ENCODE measurements around the gene SPC24. TPM values are rescaled to one million over a fixed set of nuclear protein-coding genes. Genes with fewer than 3 reads are reported as not detected.
"Not testable (repeated sequence)": the region's sequence is repeated elsewhere in the genome, so short reads cannot be mapped to it uniquely, and the experiment has no call there.

The SPC24 gene
- total and polyA plus RNA-seq, 2 donors (not counting 3 experiments of a cell fraction or from before 2014, with no cell fraction given): 19.8 to 70.0 TPM

DNA sequence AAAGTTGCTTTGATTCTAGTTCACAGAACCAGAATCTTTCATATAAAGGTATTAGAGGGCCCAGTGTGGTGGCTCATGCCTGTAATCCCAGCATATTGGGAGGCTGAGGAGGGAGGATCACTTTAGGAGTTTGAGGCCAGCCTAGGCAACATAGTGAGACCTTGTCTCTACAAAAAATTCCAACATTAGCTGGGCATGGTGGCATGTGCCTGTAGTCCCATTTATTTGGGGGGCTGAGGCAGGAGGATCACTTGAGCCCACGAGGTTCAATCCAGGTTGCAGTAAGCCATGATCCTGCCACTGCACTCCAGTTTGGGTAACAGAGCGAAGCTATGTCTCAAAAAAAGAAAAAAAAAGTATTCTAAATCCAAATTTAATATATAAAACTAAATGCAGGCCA is 57.3 kb downstream of the SPC24 start:
- POLR2A ChIA-PET: no interaction called here
- Histone ChIP-seq H3K27ac (ENCODE audit: insufficient read depth, low read depth, low read length) (no peak overlapping the region), H3K4me1 (ENCODE audit: control insufficient read depth, extremely low read depth, insufficient read depth, low read length) (peaks cover 44% of the 10 kb centered on the region), H2AFZ (ENCODE audit: low read depth, low read length) (no peak overlapping the region), H3K4me3 (replicated peaks in 1 of 3; ENCODE audit: insufficient read depth in 1 of 3, low read depth in 1 of 3, low read length in 3 of 3) (no peak overlapping the region), H3K9me3 (replicated peaks; ENCODE audit: control insufficient read depth, insufficient read depth, low read length) (no peaks in the 10 kb centered on the region), H3K9me1 (replicated peaks; ENCODE audit: control insufficient read depth, extremely low read depth, insufficient read depth, low read length) (no peaks in the 10 kb centered on the region), H3K27me3 (ENCODE audit: control insufficient read depth in 2 of 2, insufficient read depth in 2 of 2, low read length in 2 of 2) (no peaks in the 10 kb centered on the region), H3K79me2 (ENCODE audit: control insufficient read depth, insufficient read depth, low read length) (peaks cover 87% of the 10 kb centered on the region), H3K9ac (replicated peaks; ENCODE audit: extremely low read depth, insufficient read depth, low read length) (no peak overlapping the region), H3K36me3 (ENCODE audit: control insufficient read depth in 2 of 2, extremely low read depth in 1 of 2, insufficient read depth in 2 of 2, low read length in 2 of 2) (peaks cover 4 to 12% of the 10 kb centered on the region in 2 experiments), H4K20me1 (replicated peaks; ENCODE audit: control insufficient read depth, extremely low read depth, insufficient read depth, low read length) (peaks cover 5% of the 10 kb centered on the region), H3K4me2 (ENCODE audit: insufficient read depth, low read length) (no peak overlapping the region)
- TF ChIP-seq, protein P1, sequence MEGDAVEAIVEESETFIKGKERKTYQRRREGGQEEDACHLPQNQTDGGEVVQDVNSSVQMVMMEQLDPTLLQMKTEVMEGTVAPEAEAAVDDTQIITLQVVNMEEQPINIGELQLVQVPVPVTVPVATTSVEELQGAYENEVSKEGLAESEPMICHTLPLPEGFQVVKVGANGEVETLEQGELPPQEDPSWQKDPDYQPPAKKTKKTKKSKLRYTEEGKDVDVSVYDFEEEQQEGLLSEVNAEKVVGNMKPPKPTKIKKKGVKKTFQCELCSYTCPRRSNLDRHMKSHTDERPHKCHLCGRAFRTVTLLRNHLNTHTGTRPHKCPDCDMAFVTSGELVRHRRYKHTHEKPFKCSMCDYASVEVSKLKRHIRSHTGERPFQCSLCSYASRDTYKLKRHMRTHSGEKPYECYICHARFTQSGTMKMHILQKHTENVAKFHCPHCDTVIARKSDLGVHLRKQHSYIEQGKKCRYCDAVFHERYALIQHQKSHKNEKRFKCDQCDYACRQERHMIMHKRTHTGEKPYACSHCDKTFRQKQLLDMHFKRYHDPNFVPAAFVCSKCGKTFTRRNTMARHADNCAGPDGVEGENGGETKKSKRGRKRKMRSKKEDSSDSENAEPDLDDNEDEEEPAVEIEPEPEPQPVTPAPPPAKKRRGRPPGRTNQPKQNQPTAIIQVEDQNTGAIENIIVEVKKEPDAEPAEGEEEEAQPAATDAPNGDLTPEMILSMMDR (IDR thresholded peaks at IDR 0.05; ENCODE audit: extremely low read depth in 1 of 2, insufficient read depth in 1 of 2, low read depth in 1 of 2, low read length in 2 of 2): no peak
- TF ChIP-seq GATA2 (IDR thresholded peaks at IDR 0.05; ENCODE audit: insufficient read depth, insufficient read length, low read depth, low read length): no peak
- TF ChIP-seq POLR2A (IDR thresholded peaks at IDR 0.05; ENCODE audit: low read depth, low read length): no peak
- TF ChIP-seq JUN (IDR thresholded peaks at IDR 0.05; ENCODE audit: borderline replicate concordance, insufficient read depth, insufficient read length, low read depth): no peak
- no peak for TF ChIP-seq POLR2AphosphoS5 (IDR thresholded peaks at IDR 0.05; ENCODE audit: insufficient read depth, low read depth, low read length)
- TF ChIP-seq, protein P2, sequence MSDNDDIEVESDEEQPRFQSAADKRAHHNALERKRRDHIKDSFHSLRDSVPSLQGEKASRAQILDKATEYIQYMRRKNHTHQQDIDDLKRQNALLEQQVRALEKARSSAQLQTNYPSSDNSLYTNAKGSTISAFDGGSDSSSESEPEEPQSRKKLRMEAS (IDR thresholded peaks at IDR 0.05; ENCODE audit: insufficient read depth, insufficient read length): no peak
- no peak for TF ChIP-seq EZH2 (IDR thresholded peaks at IDR 0.05; ENCODE audit: borderline replicate concordance, low read depth, low read length, severe bottlenecking)
- no peak for TF ChIP-seq MYC (IDR thresholded peaks at IDR 0.05; ENCODE audit: low read depth, low read length)
- no peak for TF ChIP-seq FOS (IDR thresholded peaks at IDR 0.05; ENCODE audit: borderline replicate concordance, insufficient read depth, low read length)
- intact Hi-C loops (cut with micrococcal nuclease) (loop anchor here (10.0 kb wide), 2 partner anchors 164 to 594 kb away; partner anchors contain the start of gene KEAP1), dilution Hi-C loops (cut with MboI; ENCODE audit: extremely low pct_ligation_motif_present, low sequenced_read_pairs) (no loop called here)
- DNase-seq (ENCODE audit: low read depth, low spot score): no peak
- CTCF ChIA-PET: no interaction called here
- no peak for FAIRE-seq
- no TSS peak for BruUV-seq (replicated peaks)

DNA sequence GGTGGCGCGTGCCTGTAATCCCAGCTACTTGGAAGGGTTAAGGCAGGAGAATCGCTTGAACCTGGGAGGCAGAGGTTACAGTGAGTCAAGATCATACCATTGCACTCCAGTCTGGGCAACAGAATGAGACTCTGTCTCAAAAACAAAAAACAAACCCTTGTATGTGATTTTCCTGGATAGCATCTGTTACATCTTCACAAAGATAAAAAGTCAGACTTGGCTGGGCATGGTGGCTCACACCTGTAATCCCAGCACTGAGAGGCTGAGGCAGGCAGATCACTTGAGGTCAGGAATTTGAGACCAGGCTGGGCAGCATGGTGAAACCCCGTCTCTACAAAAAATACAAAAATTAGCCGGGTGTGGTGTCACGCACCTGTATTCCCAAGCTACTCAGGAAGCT is 58.2 kb downstream of the SPC24 start:
- H3K36me3 ChIP-seq (ENCODE audit: control insufficient read depth in 2 of 2, extremely low read depth in 1 of 2, insufficient read depth in 2 of 2, low read length in 2 of 2); H2AFZ ChIP-seq (ENCODE audit: low read depth, low read length); FAIRE-seq; dilution Hi-C loops (cut with MboI; ENCODE audit: extremely low pct_ligation_motif_present, low sequenced_read_pairs); H3K9me1 ChIP-seq (replicated peaks; ENCODE audit: control insufficient read depth, extremely low read depth, insufficient read depth, low read length); H3K9ac ChIP-seq (replicated peaks; ENCODE audit: extremely low read depth, insufficient read depth, low read length); H3K4me2 ChIP-seq (ENCODE audit: insufficient read depth, low read length); H3K9me3 ChIP-seq (replicated peaks; ENCODE audit: control insufficient read depth, insufficient read depth, low read length); H4K20me1 ChIP-seq (replicated peaks; ENCODE audit: control insufficient read depth, extremely low read depth, insufficient read depth, low read length); DNase-seq (ENCODE audit: low read depth, low spot score); H3K27ac ChIP-seq (ENCODE audit: insufficient read depth, low read depth, low read length); H3K4me3 ChIP-seq (replicated peaks in 1 of 3; ENCODE audit: insufficient read depth in 1 of 3, low read depth in 1 of 3, low read length in 3 of 3); BruUV-seq (replicated peaks); H3K27me3 ChIP-seq (ENCODE audit: control insufficient read depth in 2 of 2, insufficient read depth in 2 of 2, low read length in 2 of 2): not testable (repeated sequence)
- ChIA-PET CTCF (interaction anchor here (1.7 to 3.9 kb wide), 2 partner anchors 28 to 61 kb away, joined by 6 to 30 read pairs; no protein-coding TSS in a partner anchor), POLR2A (interaction anchor here (0.6 kb wide), 1 partner anchor 15 kb away, joined by 3 read pairs; no protein-coding TSS in a partner anchor)
- peaks cover 53% of the 10 kb centered on the region for H3K4me1 ChIP-seq (ENCODE audit: control insufficient read depth, extremely low read depth, insufficient read depth, low read length)
- peaks cover 86% of the 10 kb centered on the region for H3K79me2 ChIP-seq (ENCODE audit: control insufficient read depth, insufficient read depth, low read length)
- intact Hi-C loops (cut with micrococcal nuclease): loop anchor here (10.0 kb wide), 2 partner anchors 163 to 593 kb away; partner anchors contain the start of gene KEAP1

Data from endothelial cell of umbilical vein (primary cell).